ENCODE data around the gene MOB3A.

The MOB3A gene

GRCh38 chr19:2079076-2079864 is 16.9 kb downstream of the MOB3A start:
- no peak for DNase-seq

GRCh38 chr19:2077833-2078619 is 18.1 kb downstream of the MOB3A start:
- no peak for DNase-seq

- no peak for DNase-seq
Measured at GRCh38 chr19:2077398-2077797, 18.7 kb downstream of the MOB3A start.

- DNase-seq: no peak
Measured at GRCh38 chr19:2076526-2076944, 19.6 kb downstream of the MOB3A start.

- no peak for DNase-seq
Measured at GRCh38 chr19:2072757-2073551, 23.2 kb downstream of the MOB3A start.

GRCh38 chr19:2070986-2071673 is 25.0 kb downstream of the MOB3A start:
- no peak for DNase-seq

- DNase-seq: no peak
Measured at GRCh38 chr19:2070436-2070827, 25.7 kb downstream of the MOB3A start.

- DNase-seq: no peak
Measured at GRCh38 chr19:2064788-2065524, 31.2 kb downstream of the MOB3A start.

- no peak for DNase-seq
Measured at GRCh38 chr19:2064395-2064787, 31.7 kb downstream of the MOB3A start.

- DNase-seq: no peak
Measured at GRCh38 chr19:2063824-2064223, 32.3 kb downstream of the MOB3A start.

GRCh38 chr19:2062770-2063169 is 33.4 kb downstream of the MOB3A start:
- DNase-seq: no peak

GRCh38 chr19:2062389-2062729 is 33.8 kb downstream of the MOB3A start:
- DNase-seq: no peak

- DNase-seq: peak; percentile 97
Measured at GRCh38 chr19:2061495-2062388, 34.4 kb downstream of the MOB3A start.

- peak; percentile 70 for DNase-seq
Measured at GRCh38 chr19:2060884-2061494, 35.1 kb downstream of the MOB3A start.

GRCh38 chr19:2059422-2060201 is 36.5 kb downstream of the MOB3A start:
- peak; percentile 75 for DNase-seq

- DNase-seq: no peak
Measured at GRCh38 chr19:2058570-2059421, 37.3 kb downstream of the MOB3A start.

- DNase-seq: no peak
Measured at GRCh38 chr19:2057484-2058469, 38.3 kb downstream of the MOB3A start.

GRCh38 chr19:2056837-2057192 is 39.3 kb downstream of the MOB3A start:
- no peak for DNase-seq
